HG02678 (cell line): ENCODE results near the gene CHI3L1.

Experiments
- ATAC-seq: cut with Tn5 transposase; IDR thresholded peaks from one replicate; pipeline ENCODE4 v1.9.1; 2021; ENCODE audit warnings: mild to moderate bottlenecking, moderate library complexity; ENCODE audit not compliant: unreplicated experiment

Gene CHI3L1

GRCh38 chr1:203152158-203153034 lies 34.1 kb downstream of the CHI3L1 start:
- ATAC-seq = no peak

- ATAC-seq = no peak
Measured at GRCh38 chr1:203151362-203152157, 34.9 kb downstream of the CHI3L1 start.

- no peak for ATAC-seq
Measured at GRCh38 chr1:203150511-203151297, 35.8 kb downstream of the CHI3L1 start.

GRCh38 chr1:203149188-203149840 lies 37.2 kb downstream of the CHI3L1 start:
- no peak for ATAC-seq

- ATAC-seq = no peak
Measured at GRCh38 chr1:203148579-203148978, 37.9 kb downstream of the CHI3L1 start.

GRCh38 chr1:203148127-203148526 lies 38.4 kb downstream of the CHI3L1 start:
- no peak for ATAC-seq

- ATAC-seq = no peak
Measured at GRCh38 chr1:203147376-203147775, 39.1 kb downstream of the CHI3L1 start.

GRCh38 chr1:203146537-203146936 lies 40.0 kb downstream of the CHI3L1 start:
- ATAC-seq = no peak

- no peak for ATAC-seq
Measured at GRCh38 chr1:203146042-203146369, 40.5 kb downstream of the CHI3L1 start.

GRCh38 chr1:203145321-203146041 lies 41.0 kb downstream of the CHI3L1 start:
- no peak for ATAC-seq

GRCh38 chr1:203144661-203145060 lies 41.8 kb downstream of the CHI3L1 start:
- no peak for ATAC-seq

- no peak for ATAC-seq
Measured at GRCh38 chr1:203143641-203144040, 42.9 kb downstream of the CHI3L1 start.

GRCh38 chr1:203142684-203143408 lies 43.7 kb downstream of the CHI3L1 start:
- no peak for ATAC-seq

- no peak for ATAC-seq
Measured at GRCh38 chr1:203142124-203142523, 44.4 kb downstream of the CHI3L1 start.

GRCh38 chr1:203140743-203141520 lies 45.6 kb downstream of the CHI3L1 start:
- ATAC-seq = no peak

- no peak for ATAC-seq
Measured at GRCh38 chr1:203139976-203140475, 46.5 kb downstream of the CHI3L1 start.

GRCh38 chr1:203138066-203138465 lies 48.4 kb downstream of the CHI3L1 start:
- ATAC-seq = no peak

- no peak for ATAC-seq
Measured at GRCh38 chr1:203137324-203137723, 49.2 kb downstream of the CHI3L1 start.
